Esophagus squamous epithelium (tissue), 4 donors: ENCODE measurements around the gene GNB3.

ENCODE experiments used
- CTCF ChIP-seq, 6 experiments: fragments of 450-650 bp in 4 of 6; fragments of 200-600 bp in 2 of 6; sonication (generic) in 2 of 6; IDR thresholded peaks; one replicate each; pipeline ENCODE4 v1.5.1; 2016 to 2019; ENCODE audit warnings: antibody characterized with exemption in 6 of 6, mild to moderate bottlenecking in 4 of 6, moderate library complexity in 4 of 6
- POLR2A ChIP-seq, 4 donors: fragments of 450-650 bp; IDR thresholded peaks; one replicate each; pipeline ENCODE4 v1.6.1; 2017; ENCODE audit warnings: antibody characterized with exemption in 4 of 4, mild to moderate bottlenecking in 4 of 4, moderate library complexity in 3 of 4

DNA sequence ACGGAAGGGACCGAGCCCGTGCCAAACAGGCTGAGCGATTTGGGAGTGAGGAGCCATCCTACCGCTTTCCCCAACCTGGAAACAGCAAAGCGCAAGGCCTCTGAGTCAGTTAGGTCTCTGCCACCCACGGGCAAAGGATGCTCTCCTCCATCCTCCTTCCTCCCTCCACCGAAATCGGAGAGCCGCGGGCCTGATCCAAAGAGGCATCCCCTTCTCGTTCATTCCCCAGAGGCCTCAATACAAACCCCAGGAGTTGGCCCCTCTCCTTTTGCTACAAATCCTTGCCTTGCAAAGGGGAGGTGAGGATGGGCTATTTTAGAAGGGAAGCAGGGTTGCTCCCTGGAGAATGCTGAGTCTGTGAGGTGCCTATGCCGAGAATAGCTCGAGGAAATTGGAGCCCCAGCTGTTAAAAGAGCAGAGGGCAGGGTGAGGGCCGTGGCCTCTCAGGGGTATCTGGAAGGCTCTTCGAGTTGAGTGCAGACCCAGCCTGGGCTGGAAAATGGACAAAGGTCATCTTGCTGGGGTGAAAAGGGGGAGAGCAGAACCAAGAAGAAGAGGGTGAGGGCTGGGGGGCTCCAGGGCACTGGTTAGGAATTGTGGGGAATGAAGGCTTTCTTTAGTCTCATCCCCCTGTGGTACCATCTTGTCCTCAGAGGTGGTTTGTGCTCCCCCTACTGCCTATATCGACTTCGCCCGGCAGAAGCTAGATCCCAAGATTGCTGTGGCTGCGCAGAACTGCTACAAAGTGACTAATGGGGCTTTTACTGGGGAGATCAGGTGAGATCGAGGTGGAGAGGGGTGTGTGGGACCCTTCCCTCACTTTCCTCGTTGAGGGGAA lies 27.7 kb downstream of the GNB3 start:
- TF ChIP-seq CTCF (IDR thresholded peaks at IDR 0.05) (no peak), POLR2A (IDR thresholded peaks at IDR 0.05) (no peak)
